Effector memory CD8-positive, alpha-beta T cell (primary cell): ENCODE measurements around the gene SLC4A9.

ENCODE experiments used
- ATAC-seq: fragments of 150-1000 bp; cut with Tn5 transposase; replicated peaks from 2 replicates; pipeline ENCODE4 v1.10.0; 2021; ENCODE audit warnings: mild to moderate bottlenecking, moderate library complexity
- DNase-seq, 3 experiments: peaks; one replicate each; pipeline ENCODE4 v3.0.0; 2021
- H3K27ac Mint-ChIP-seq, 2 donors: one replicate each; pipeline ENCODE4 v1.8.0; 2022; ENCODE audit warnings: mild to moderate bottlenecking in 2 of 2, mixed read lengths in 2 of 2, moderate library complexity in 2 of 2
- H3K27me3 Mint-ChIP-seq, 2 donors: one replicate each; pipeline ENCODE4 v1.8.0; 2022; ENCODE audit warnings: mixed read lengths in 2 of 2
- H3K36me3 Mint-ChIP-seq: one replicate; pipeline ENCODE4 v1.8.0; 2022; ENCODE audit warnings: mild to moderate bottlenecking, moderate library complexity, mixed read lengths; ENCODE audit not compliant: insufficient read depth
- H3K4me1 Mint-ChIP-seq, 2 donors: one replicate each; pipeline ENCODE4 v1.8.0; 2022; ENCODE audit warnings: low read depth in 2 of 2, mixed read lengths in 2 of 2
- H3K4me3 Mint-ChIP-seq, 2 donors: one replicate each; pipeline ENCODE4 v1.8.0; 2022; ENCODE audit warnings: mild to moderate bottlenecking in 2 of 2, mixed read lengths in 2 of 2, moderate library complexity in 2 of 2
- H3K9me3 Mint-ChIP-seq, 2 donors: one replicate each; pipeline ENCODE4 v1.8.0; 2022; ENCODE audit warnings: mixed read lengths in 2 of 2

The SLC4A9 gene

DNA sequence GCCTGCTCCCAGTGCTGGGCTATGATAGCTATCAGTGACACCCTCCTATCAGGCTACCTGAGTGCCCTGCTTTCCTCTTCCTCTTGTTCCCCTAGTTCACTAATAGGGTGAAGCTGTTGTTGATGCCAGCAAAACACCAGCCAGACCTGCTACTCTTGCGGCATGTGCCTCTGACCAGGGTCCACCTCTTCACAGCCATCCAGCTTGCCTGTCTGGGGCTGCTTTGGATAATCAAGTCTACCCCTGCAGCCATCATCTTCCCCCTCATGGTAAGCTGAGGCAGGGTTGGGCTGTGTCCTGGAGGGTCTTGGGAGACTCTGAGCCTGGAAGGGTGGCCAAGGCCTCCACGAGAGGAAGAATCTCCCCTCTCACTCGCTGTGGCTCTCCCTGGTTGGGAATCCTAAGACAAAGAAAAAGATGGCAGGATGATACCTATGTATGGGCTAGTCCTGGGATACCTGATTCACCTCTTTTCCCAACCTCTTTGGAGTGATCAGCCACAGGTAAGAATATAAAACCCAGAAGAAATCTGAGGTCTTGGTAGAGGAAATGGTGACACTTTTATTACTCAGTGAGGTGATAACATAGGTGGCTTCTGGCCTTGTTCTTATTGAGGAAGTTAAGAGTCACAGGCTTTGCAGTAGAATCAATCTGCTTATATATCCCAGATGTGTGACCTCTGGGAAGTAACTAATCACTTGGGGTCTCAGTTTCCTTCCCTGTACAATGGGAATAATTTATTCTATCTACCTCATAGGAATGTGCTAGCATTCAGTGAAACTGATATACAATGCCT is 11.6 kb downstream of the SLC4A9 start:
- Mint-ChIP-seq H3K4me3 (no peak overlapping the region), H3K36me3 (no peaks in the 10 kb centered on the region), H3K4me1 (peaks cover 0 to 5% of the 10 kb centered on the region in 2 donors), H3K9me3 (no peaks in the 10 kb centered on the region), H3K27ac (no peak overlapping the region), H3K27me3 (no peaks in the 10 kb centered on the region)
- DNase-seq = no peak
- no peak for ATAC-seq

DNA sequence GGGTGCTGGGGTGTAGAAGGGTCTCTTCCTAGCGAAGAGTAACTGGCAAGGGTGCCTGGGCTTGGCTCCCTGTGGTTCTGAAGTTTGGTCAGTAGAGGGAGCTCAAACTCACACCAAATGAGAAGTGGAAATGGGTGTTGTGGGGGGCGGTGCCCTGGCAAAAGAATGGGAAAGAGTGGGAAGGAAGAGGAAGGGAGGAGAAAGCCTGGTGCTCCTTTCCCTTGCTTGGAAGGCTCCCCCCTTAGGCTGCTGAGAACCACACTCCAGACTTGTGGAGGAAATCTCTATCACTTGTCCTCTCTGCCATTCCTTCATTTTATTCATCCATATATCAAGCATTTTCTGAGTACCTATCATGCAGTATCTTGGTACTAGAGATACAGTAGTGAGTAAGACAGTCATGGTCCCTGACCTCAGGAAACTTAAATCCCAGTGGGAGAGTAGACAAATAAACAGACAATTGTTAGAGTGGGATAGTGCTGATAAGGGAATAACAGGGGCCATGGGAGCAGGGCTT is 13.0 kb downstream of the SLC4A9 start:
- Mint-ChIP-seq H3K27me3 (no peaks in the 10 kb centered on the region), H3K9me3 (no peaks in the 10 kb centered on the region), H3K27ac (peak overlapping the region in 1 of 2 donors; percentile 19), H3K4me1 (peaks cover 0 to 5% of the 10 kb centered on the region in 2 donors), H3K4me3 (no peak overlapping the region), H3K36me3 (no peaks in the 10 kb centered on the region)
- peak; percentile 24 to 36 (median 30) for DNase-seq
- ATAC-seq = peak; percentile 53

DNA sequence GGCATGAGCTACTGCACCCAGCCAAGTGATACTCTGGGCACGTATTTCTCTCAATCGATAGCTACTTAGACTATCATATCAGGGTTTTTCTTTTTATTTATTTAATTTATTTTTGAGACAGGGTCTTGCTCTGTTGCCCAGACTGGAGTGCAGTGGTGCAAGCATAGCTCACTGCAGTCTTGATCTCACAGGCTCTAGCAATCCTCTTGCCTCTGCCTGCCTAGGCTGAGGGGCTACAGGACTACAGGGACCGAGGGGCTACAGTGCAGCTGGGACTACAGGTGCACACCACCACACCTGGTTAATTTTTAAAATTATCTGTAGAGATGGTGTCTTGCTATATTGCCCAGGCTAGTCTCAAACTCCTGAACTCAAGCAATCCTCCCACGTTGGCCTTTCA is 21.4 kb downstream of the SLC4A9 start:
- H3K9me3 Mint-ChIP-seq = no peaks in the 10 kb centered on the region
- no peak for DNase-seq
- no peak for ATAC-seq
- H3K4me3 Mint-ChIP-seq = no peak overlapping the region
- H3K36me3 Mint-ChIP-seq = peaks cover 3% of the 10 kb centered on the region
- no peaks in the 10 kb centered on the region for H3K27me3 Mint-ChIP-seq
- H3K27ac Mint-ChIP-seq = no peak overlapping the region
- peaks cover 0 to 4% of the 10 kb centered on the region in 2 donors for H3K4me1 Mint-ChIP-seq

DNA sequence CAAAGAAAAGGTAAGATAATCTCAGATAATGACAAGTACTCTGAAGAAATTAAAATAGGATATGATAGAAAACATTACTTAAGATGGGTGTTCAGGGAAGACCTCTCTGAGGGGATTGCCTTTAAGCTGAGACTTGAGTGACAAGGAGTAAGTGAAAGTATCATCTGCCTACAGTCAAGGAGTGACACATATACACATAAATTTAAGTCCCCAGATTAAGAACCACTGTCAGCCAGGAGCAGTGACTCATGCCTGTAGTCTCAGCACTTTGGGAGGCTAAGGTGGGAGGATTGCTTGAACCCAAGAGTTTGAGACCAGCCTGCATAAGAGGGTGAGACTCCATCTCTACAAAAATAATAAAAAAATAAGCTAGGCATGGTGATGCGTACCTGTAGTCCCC is 22.0 kb downstream of the SLC4A9 start:
- Mint-ChIP-seq H3K9me3 (no peaks in the 10 kb centered on the region), H3K4me3 (no peak overlapping the region)

DNA sequence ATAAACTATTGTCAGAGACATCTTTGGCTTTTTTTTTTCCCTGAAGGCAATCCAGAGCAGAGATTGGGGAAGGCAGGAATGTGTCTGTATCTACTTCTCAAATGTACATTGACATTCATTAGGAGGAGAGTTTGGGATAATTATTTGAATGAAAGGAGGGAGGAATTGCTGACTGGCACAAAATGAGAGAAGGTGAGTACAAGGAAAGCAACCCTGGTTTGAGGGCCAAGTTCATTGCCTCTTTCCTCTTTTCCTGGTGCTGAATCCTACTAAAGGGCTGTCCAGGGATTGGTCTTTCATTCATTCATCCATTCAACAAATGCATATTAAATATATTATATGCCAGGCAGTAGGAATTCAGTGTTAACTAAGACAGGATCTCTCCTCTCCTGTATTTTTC is 22.9 kb downstream of the SLC4A9 start:
- no peaks in the 10 kb centered on the region for H3K27me3 Mint-ChIP-seq
- no peak overlapping the region for H3K27ac Mint-ChIP-seq
- peaks cover 0 to 4% of the 10 kb centered on the region in 2 donors for H3K4me1 Mint-ChIP-seq
- H3K9me3 Mint-ChIP-seq = no peaks in the 10 kb centered on the region
- H3K4me3 Mint-ChIP-seq = no peak overlapping the region
- ATAC-seq (no peak), DNase-seq (no peak)
- H3K36me3 Mint-ChIP-seq = peaks cover 3% of the 10 kb centered on the region

More for the DNA sequence above, 22.0 kb downstream of the SLC4A9 start:
- Mint-ChIP-seq H3K27me3 (no peaks in the 10 kb centered on the region), H3K4me1 (peaks cover 0 to 4% of the 10 kb centered on the region in 2 donors), H3K36me3 (peaks cover 3% of the 10 kb centered on the region), H3K27ac (no peak overlapping the region)
- ATAC-seq (no peak), DNase-seq (no peak)

DNA sequence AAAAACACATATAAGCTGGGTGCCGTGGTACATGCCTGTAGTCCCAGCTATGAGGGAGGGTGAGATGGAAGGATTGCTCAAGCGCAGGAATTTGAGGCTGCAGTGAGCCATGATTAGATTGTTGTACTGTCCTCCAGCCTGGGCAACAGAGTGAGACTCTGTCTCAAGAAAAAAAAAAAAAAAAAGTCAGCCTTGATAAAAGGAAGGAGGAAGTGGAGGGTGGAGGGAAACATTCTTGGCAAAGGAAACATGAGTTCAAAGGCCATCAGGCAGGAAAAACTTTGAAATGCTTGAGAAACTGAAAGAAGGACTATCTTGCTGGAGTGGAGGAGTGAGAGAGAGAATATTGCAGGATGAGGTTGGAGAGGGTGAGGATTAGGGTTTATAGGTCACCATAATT is 23.3 kb downstream of the SLC4A9 start:
- Mint-ChIP-seq H3K27ac (no peak overlapping the region), H3K4me1 (peaks cover 0 to 4% of the 10 kb centered on the region in 2 donors)
- ATAC-seq = no peak

DNA sequence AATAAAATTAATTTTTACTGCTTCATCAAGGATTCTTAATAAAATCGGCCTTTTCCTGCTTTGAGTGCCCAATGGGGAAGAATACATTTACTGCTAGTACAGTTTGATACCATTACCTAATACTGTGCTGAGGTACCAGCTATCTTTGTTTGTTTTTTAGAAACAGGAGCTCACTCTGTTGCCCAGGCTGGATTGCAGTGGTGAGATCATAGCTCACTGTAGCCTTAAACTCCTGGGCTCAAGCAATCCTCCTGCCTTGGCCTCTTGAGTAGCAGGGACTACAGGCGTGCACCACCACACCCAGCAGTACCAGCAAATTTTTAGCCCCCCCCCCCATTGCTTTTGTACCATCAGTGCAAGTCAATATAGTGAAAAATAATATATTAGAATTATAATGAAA is 28.1 kb downstream of the SLC4A9 start:
- ATAC-seq (no peak), DNase-seq (no peak)
- Mint-ChIP-seq H3K4me1 (peaks cover 0 to 4% of the 10 kb centered on the region in 2 donors), H3K27ac (no peak overlapping the region), H3K9me3 (no peaks in the 10 kb centered on the region), H3K27me3 (no peaks in the 10 kb centered on the region), H3K4me3 (no peak overlapping the region), H3K36me3 (peaks cover 3% of the 10 kb centered on the region)

More for the DNA sequence above, 23.3 kb downstream of the SLC4A9 start:
- DNase-seq = no peak
- Mint-ChIP-seq H3K36me3 (peaks cover 3% of the 10 kb centered on the region), H3K9me3 (no peaks in the 10 kb centered on the region), H3K4me3 (no peak overlapping the region), H3K27me3 (no peaks in the 10 kb centered on the region)

DNA sequence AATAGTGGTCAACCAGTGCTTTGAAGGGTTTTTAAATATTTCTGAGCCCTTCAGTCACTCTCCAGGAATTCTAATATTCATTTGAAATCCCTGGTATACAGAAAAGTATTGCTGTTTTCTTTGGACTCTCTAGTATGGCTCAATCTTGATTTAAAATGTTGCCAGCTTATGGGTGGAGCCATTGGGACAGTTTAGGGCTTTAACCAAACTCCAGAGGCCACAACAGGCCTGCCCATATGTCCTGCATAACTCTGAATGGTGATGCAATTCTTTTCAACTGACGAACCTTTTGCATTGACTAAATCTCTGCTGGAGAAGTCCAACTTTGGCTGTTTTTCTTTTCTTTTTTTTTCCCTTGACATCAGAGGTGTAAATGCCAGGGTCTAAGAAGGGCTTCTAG is 31.3 kb downstream of the SLC4A9 start:
- Mint-ChIP-seq H3K27ac (no peak overlapping the region), H3K4me3 (no peak overlapping the region), H3K27me3 (no peaks in the 10 kb centered on the region), H3K4me1 (no peaks in the 10 kb centered on the region), H3K9me3 (no peaks in the 10 kb centered on the region), H3K36me3 (no peaks in the 10 kb centered on the region)
- ATAC-seq = no peak
- DNase-seq = no peak

DNA sequence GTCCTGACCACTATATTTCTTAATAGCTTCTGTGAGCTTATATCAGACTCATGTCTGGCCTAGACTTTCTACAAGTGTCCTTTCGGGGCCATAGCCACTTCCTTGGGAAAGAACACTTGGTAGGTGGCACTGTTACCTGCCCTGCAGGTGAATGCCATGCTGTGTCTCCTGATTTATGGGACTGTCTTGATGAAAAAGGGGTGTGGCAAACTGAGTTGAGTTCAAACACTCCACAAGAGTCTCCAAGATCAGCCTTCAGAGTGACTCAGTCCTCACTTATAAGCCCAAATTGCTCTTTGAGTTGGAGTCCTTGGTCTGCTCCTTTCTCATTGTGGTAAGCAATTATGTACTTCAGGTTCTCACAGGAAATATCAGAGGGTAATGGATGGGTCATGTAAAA is 31.7 kb downstream of the SLC4A9 start:
- no peaks in the 10 kb centered on the region for H3K4me1 Mint-ChIP-seq
- no peaks in the 10 kb centered on the region for H3K27me3 Mint-ChIP-seq
- no peaks in the 10 kb centered on the region for H3K9me3 Mint-ChIP-seq
- no peaks in the 10 kb centered on the region for H3K36me3 Mint-ChIP-seq
- no peak overlapping the region for H3K27ac Mint-ChIP-seq
- ATAC-seq (no peak), DNase-seq (no peak)
- no peak overlapping the region for H3K4me3 Mint-ChIP-seq

DNA sequence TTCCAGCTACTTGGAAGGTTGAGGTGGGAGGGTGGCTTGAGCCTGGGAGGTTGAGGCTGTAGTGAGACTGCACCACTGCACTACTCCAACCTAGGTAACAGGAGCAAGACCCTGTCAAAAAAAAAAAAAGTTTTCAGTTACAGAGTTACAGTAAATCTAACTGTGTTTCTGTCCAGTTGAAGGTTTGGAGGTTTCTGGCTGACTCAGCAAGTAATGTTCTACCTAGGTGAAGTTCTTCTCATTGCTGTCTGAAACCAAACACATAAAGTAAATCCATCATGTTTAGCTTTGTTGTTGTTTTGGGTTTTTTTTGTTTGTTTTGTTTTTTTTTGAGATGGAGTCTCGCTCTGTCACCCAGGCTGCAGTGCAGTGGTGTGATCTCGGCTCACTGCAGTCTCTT is 33.7 kb downstream of the SLC4A9 start:
- no peaks in the 10 kb centered on the region for H3K36me3 Mint-ChIP-seq
- H3K27me3 Mint-ChIP-seq = no peaks in the 10 kb centered on the region
- no peak overlapping the region for H3K27ac Mint-ChIP-seq
- H3K4me3 Mint-ChIP-seq = no peak overlapping the region
- no peaks in the 10 kb centered on the region for H3K4me1 Mint-ChIP-seq
- no peak for DNase-seq
- no peak for ATAC-seq
- no peaks in the 10 kb centered on the region for H3K9me3 Mint-ChIP-seq

DNA sequence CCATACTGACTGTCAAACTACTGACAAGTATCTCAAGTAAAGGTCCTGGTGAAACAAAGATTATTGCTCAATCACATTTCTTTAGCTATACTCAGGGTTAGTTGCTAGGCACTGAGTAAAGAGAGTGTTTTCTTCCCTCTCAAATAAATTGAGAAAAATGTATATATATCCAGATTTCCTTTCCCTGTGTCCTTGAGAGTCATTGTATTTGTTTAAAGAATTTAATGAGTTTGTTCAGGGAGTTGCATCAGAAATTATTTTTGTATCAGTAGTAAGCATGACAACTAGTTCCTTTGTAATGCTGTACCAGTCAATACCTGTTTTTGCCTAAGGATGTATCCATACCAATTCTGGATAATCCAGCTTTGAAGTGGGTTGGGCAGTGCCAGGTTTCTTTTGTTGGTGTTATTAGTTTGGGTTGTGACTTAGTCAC is 38.4 kb downstream of the SLC4A9 start:
- H3K9me3 Mint-ChIP-seq = no peaks in the 10 kb centered on the region
- no peak overlapping the region for H3K4me3 Mint-ChIP-seq
- no peak overlapping the region for H3K27ac Mint-ChIP-seq
- no peaks in the 10 kb centered on the region for H3K36me3 Mint-ChIP-seq
- H3K27me3 Mint-ChIP-seq = no peaks in the 10 kb centered on the region
- peaks cover 15 to 17% of the 10 kb centered on the region in 2 donors for H3K4me1 Mint-ChIP-seq
- DNase-seq = no peak
- no peak for ATAC-seq

DNA sequence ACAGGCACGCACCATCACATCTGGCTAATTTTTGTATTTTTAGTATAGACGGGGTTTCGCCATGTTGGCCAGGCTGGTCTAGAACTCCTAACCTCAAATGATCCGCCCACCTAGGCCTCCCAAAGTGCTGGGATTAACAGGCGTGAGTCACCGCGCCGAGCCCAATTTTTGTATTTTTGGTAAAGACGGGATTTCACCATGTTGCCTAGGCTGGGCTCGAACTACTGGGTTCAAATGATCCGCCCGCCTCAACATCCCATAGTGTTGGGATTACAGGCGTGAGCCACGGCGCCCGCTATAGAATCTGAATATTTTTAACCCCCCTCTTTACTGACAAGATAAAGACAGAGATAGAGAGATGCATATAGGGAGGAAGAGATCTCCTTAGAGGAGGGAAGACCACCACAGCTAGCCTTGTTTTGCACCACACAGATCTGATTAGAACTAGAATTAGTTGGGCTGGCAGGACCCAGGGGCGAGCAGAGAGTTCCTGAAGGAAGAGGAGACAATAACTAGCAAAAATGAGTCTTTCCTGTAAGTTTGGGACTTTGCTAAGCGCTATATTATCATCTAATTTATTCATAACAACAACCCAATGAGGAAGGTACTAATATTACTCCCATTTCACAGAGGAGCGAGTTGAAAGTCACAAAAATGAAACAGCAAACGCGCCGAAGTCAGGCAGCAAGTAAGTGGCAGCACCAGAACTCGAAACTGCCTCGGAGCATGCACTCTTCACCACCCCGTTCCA is 40.2 kb downstream of the SLC4A9 start:
- ATAC-seq (no peak), DNase-seq (no peak)
- Mint-ChIP-seq H3K36me3 (peaks cover 7% of the 10 kb centered on the region), H3K4me3 (no peak overlapping the region), H3K27ac (no peak overlapping the region), H3K9me3 (no peaks in the 10 kb centered on the region), H3K4me1 (peaks cover 27 to 31% of the 10 kb centered on the region in 2 donors), H3K27me3 (no peaks in the 10 kb centered on the region)

DNA sequence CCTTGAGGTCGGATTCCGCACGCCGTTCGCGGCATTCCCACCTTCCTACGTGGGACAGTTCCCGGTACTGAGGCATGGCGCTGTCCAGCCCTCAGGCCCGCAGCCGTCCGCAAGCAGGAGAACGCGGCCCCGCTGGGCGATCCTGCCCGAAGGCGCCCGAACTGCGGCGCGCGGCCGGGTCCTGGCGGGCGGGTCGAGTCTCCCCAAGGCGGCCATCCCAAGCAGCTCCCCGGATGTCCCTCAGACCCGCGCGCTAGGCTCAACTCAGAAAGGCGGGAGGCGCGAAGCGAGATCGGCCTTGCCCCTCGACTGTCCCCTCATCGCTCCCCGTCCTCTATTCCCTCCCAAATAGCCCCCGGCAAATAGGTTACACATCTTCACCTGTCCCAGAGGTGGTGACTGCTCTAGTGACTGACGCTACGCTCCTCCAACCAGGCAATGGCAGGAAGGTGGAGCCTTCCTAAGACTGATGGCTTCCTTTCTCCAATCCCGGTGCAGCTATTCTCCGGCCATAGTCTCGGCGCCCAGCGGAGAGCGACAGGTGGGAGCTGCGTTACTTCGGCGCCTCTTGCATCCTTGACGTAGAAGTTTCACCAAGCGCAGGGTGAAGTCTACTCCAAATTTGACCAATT is 40.9 kb downstream of the SLC4A9 start:
- peak; percentile 78 to 84 (median 79) for DNase-seq
- no peaks in the 10 kb centered on the region for H3K9me3 Mint-ChIP-seq
- H3K27ac Mint-ChIP-seq = no peak overlapping the region
- H3K4me3 Mint-ChIP-seq = no peak overlapping the region
- H3K27me3 Mint-ChIP-seq = no peaks in the 10 kb centered on the region
- peak; percentile 63 for ATAC-seq
- peaks cover 27 to 32% of the 10 kb centered on the region in 2 donors for H3K4me1 Mint-ChIP-seq
- H3K36me3 Mint-ChIP-seq = peaks cover 7% of the 10 kb centered on the region
